Measurements from ENCODE around the gene GHDC.
"Not testable (repeated sequence)": the region's sequence is repeated elsewhere in the genome, so short reads cannot be mapped to it uniquely, and the experiment has no call there.

GRCh38 chr17:42219280-42219679 is 25.0 kb upstream of the GHDC start:
- TF ChIP-seq POLR2AphosphoS5 (IDR thresholded peaks at IDR 0.05; ENCODE audit: borderline replicate concordance, low read depth, low read length); EZH2 (IDR thresholded peaks at IDR 0.05); FOXP2 (optimal IDR thresholded peaks at IDR 0.05; ENCODE audit: control extremely low read depth, extremely low read length, insufficient read depth): not testable (repeated sequence)

All from SK-N-MC (cell line).